HepG2 (cell line): ENCODE data around the gene LRRC63.

Source experiments
- CTCF ChIP-seq: sonication (generic); formaldehyde crosslinking; IDR thresholded peaks from 2 replicates; pipeline ENCODE4 v1.5.0; 2020; ENCODE audit warnings: mild to moderate bottlenecking, missing genetic modification reagents, moderate library complexity
- ETV6 ChIP-seq: sonication (generic); formaldehyde crosslinking; conservative IDR thresholded peaks from 2 replicates; pipeline ENCODE4 v1.4.0; 2020; ENCODE audit warnings: missing genetic modification reagents
- GATA4 ChIP-seq: sonication (generic); IDR thresholded peaks from 2 replicates; pipeline ENCODE4 v1.6.1; 2016; ENCODE audit warnings: antibody characterized with exemption, low read depth, borderline replicate concordance
- MAX ChIP-seq: IDR thresholded peaks from 2 replicates; pipeline ENCODE4 v1.6.1; 2012; ENCODE audit warnings: inconsistent platforms
- PREB ChIP-seq: sonication (generic); formaldehyde crosslinking; IDR thresholded peaks from 2 replicates; pipeline ENCODE4 v1.4.0; 2020; ENCODE audit warnings: missing genetic modification reagents
- THAP9 ChIP-seq: sonication (generic); formaldehyde crosslinking; IDR thresholded peaks from 2 replicates; pipeline ENCODE4; 2020; ENCODE audit warnings: missing genetic modification reagents, mild to moderate bottlenecking, borderline replicate concordance
- ZNF646 ChIP-seq: sonication (generic); formaldehyde crosslinking; IDR thresholded peaks from 2 replicates; pipeline ENCODE4 v1.9.0; 2021; ENCODE audit warnings: mild to moderate bottlenecking, missing genetic modification reagents

DNA sequence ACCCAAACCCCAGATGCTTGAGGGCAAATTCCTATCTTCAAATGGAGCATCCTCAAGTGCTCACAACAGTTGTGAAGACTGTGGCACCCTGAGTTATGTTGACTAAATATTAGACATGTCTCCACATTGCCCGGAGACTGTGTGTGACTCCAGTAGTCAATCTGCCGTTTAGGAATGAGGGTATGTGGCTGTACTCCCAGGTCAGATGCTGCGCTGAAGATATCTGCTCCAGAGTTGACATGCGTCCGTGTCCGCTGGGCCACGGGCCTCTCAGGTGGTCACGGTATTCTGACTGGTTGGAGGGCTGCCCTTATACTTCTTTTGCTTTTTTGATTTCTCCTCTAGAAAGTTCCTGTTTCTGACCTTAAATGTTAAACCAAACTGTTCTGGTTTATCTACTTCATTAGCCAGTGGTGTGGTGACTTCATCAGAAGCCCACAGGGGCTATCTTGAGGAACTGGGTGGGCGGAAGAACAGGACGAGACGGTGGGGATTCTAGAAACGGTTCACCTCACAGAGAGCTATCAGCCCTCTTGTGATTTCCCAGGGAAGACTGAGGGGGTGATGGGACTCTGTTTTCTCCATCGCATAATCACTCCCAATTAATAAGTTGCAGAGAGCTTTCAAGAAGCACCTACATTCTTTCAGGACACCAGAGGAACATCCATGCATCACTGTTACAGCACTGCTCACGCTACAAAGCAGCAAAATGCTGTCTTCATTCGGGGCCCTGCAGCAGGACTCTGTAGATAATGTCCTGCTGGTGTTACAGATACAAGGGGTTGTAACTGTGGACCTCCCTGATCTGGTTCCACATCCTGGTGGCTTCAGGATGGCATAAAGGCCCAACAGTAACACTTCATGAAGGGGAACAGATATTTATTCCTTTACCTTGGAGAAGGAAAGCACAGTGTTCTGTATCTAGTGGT lies 28.4 kb upstream of the LRRC63 start:
- TF ChIP-seq ETV6 (CRISPR knock-in tag) (no peak), MAX (no peak), CTCF (CRISPR knock-in tag) (no peak), THAP9 (no peak), GATA4 (no peak), ZNF646 (CRISPR knock-in tag) (no peak), PREB (CRISPR knock-in tag) (no peak)
